GM18907 (cell line): ENCODE results near the gene WFDC10B.
"Not testable (repeated sequence)": the region's sequence is repeated elsewhere in the genome, so short reads cannot be mapped to it uniquely, and the experiment has no call there.

Experiments used
- ATAC-seq: cut with Tn5 transposase; IDR thresholded peaks from one replicate; pipeline ENCODE4 v1.9.1; 2021; ENCODE audit warnings: mild to moderate bottlenecking, moderate library complexity; ENCODE audit not compliant: unreplicated experiment

Gene WFDC10B

DNA sequence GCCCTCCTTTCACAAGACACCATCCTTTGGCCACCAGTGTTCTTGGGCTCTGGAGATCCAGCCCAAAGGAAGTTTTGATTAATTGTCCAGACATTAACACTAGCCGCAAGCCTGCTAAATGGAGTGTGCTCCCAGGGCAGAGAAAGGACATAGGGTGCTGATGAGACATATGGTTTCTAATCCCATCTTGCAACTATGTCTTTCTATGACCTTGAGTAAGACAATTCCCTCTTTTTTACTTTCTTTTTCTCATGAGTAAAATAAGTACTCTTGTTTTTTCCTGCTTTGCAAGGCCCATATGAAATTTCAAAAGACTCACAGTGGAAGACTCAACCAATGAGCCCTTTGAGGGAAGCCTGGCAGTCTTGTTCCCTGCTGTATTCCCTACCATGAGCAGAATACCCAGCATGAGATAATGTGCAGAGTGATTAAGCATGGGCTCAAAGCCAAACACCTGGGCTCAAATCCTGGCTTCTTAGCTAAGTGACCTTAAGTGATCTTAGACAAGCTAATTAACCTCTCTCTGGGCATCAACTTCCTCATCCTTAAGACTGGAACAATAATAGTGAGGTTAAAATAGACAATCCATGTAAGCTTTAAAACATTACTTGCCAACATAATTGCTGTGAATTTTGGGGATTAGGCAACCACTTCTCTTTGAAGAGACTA is at the start of gene WFDC10B:
Gene WFDC10B (minus strand): TSS at position 51 of the 669 bp plus-strand sequence. CDS start 19,027 bp downstream, outside the sequence.
- no peak for ATAC-seq

GRCh38 chr20:45752746-45753145 is 47.9 kb upstream of the WFDC10B start:
- no peak for ATAC-seq

- ATAC-seq = no peak
These were observed 46.9 kb upstream of the WFDC10B start for GRCh38 chr20:45751721-45752120.

- no peak for ATAC-seq
These were observed 40.2 kb upstream of the WFDC10B start for GRCh38 chr20:45745015-45745414.

- no peak for ATAC-seq
These were observed 37.8 kb upstream of the WFDC10B start for GRCh38 chr20:45742596-45742995.

GRCh38 chr20:45735988-45736387 is 31.2 kb upstream of the WFDC10B start:
- no peak for ATAC-seq

DNA sequence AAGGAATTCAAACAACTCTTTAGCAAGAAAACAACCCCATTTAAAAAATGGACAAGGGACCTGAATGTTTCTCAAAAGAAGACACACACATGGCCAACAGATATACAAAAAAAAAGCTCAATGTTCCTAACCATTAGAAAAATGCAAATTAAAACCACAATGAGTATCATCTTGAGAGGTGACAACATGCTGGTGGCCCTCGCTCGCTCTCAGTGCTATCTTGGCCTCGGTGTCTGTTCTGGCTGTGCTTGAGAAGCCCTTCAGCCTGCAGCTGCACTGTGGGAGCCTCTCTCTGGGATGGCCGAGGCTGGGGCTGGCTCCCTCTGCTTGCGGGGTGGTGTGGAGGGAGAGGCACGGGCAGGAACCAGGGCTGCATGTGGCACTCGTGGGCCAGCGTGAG is 30.7 kb upstream of the WFDC10B start:
- no peak for ATAC-seq

- ATAC-seq = no peak
These were observed 27.4 kb upstream of the WFDC10B start for GRCh38 chr20:45732199-45732598.

- ATAC-seq = no peak
These were observed 22.2 kb upstream of the WFDC10B start for GRCh38 chr20:45727044-45727443.

DNA sequence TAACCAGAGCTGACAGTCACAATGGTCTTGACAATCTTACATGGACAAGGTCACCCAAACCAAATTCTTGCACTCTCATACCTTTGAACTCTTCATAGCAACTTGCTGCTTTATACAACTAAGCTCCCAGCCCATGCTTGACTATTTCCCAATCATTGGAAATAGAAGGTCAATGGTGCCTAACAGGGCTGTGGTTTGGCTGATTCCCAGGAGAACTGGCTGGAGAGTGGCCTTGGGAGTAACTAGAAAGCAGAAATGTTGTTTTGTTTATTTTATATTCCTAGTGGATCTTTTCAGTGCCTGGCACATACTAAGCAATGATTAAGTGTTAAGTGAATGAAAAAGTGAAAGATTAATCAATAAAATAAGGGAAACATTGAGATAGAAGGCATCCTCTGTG is 20.3 kb upstream of the WFDC10B start:
- ATAC-seq = no peak

- no peak for ATAC-seq
These were observed 17.2 kb upstream of the WFDC10B start, which contains the start of gene SPINT4 for GRCh38 chr20:45722047-45722446. Gene SPINT4 (plus strand): TSS chr20:45722347. CDS start chr20:45722368, 21 bp downstream.

- not testable (repeated sequence) for ATAC-seq
These were observed 11.4 kb upstream of the WFDC10B start for GRCh38 chr20:45716141-45716688.

GRCh38 chr20:45701873-45702272 is 2.9 kb downstream of the WFDC10B start, which contains the start of gene WFDC13:
Gene WFDC13 (plus strand): TSS chr20:45702038. CDS start chr20:45702124, 86 bp downstream.
- ATAC-seq = no peak

GRCh38 chr20:45701104-45701503 is 3.7 kb downstream of the WFDC10B start:
- no peak for ATAC-seq

DNA sequence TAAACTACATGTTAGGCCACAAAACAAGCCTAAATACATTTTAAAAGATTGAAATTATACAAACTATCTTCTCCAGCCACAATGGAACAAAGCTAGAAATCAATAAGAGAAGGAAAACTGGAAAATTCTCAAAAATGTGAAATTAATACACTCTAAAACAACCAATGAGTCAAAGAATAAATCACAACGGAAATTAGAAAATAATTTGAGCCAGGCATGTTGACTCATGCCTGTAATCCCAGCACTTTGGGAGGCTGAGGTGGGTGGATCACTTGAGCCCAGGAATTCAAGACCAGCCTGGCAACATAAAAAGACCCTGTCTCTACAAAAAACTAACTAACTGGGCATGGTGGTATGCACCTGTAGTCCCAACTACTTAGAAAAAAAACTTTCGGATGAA is 9.3 kb downstream of the WFDC10B start:
- no peak for ATAC-seq

DNA sequence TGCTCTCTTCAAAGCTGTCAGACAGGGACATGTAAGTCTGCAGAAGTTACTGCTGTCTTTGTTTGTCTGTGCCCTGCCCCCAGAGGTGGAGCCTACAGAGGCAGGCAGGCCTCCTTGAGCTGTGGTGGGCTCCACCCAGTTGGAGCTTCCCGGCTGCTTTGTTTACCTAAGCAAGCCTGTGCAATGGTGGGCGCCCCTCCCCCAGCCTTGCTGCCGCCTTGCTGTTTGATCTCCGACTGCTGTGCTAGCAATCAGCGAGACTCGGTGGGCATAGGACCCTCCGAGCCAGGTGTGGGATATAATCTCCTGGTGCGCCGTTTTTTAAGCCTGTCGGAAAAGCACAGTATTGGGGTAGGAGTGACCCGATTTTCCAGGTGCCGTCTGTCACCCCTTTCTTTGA is 11.5 kb downstream of the WFDC10B start:
- not testable (repeated sequence) for ATAC-seq

DNA sequence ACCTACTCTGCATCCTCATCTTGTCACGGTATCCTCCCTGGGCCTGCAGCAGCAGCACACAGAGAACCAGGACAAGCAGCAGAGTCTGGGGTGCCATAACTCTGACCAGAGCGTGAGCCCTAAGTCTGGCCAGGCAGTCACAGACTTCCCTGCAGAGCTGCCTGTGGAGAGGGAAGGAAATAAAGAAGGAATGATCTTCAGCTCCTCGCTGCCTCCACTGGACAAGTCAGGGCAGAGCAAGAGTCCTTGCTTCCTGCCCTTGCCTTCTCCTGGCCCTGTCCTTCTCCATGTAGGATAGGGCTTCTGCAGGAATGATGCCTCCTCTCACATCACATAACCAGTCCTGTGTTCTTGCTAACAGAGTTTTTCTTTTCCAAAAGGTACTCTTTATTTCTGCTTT is 18.9 kb downstream of the WFDC10B start:
- no peak for ATAC-seq

- no peak for ATAC-seq
These were observed 25.2 kb downstream of the WFDC10B start for GRCh38 chr20:45679650-45680049.

GRCh38 chr20:45672765-45673164 is 32.1 kb downstream of the WFDC10B start:
- no peak for ATAC-seq

GRCh38 chr20:45670139-45670538 is 34.7 kb downstream of the WFDC10B start, which contains the start of gene WFDC11:
Gene WFDC11 (minus strand): TSS chr20:45670239. CDS start chr20:45650600, 19,639 bp downstream.
- no peak for ATAC-seq

- not testable (repeated sequence) for ATAC-seq
These were observed 47.8 kb downstream of the WFDC10B start for GRCh38 chr20:45657038-45657437.

GRCh38 chr20:45651726-45652125 is 53.1 kb downstream of the WFDC10B start:
- ATAC-seq = not testable (repeated sequence)
